ENCODE measurements around the gene IGLL5. TPM values are rescaled to one million over a fixed set of nuclear protein-coding genes. Genes with fewer than 3 reads are reported as not detected.
"Not testable (repeated sequence)": the region's sequence is repeated elsewhere in the genome, so short reads cannot be mapped to it uniquely, and the experiment has no call there.

IGLL5 gene
- total RNA-seq, 1 donor from 2014 or later = not detected

GRCh38 chr22:22900527-22901205, 13.1 kb downstream of the IGLL5 start:
- DNase-seq (ENCODE audit: low read depth in 2 of 2) = not testable (repeated sequence)

- DNase-seq (ENCODE audit: low read depth in 2 of 2) = no peak
Observed at GRCh38 chr22:22901578-22902218, 14.1 kb downstream of the IGLL5 start.

DNA sequence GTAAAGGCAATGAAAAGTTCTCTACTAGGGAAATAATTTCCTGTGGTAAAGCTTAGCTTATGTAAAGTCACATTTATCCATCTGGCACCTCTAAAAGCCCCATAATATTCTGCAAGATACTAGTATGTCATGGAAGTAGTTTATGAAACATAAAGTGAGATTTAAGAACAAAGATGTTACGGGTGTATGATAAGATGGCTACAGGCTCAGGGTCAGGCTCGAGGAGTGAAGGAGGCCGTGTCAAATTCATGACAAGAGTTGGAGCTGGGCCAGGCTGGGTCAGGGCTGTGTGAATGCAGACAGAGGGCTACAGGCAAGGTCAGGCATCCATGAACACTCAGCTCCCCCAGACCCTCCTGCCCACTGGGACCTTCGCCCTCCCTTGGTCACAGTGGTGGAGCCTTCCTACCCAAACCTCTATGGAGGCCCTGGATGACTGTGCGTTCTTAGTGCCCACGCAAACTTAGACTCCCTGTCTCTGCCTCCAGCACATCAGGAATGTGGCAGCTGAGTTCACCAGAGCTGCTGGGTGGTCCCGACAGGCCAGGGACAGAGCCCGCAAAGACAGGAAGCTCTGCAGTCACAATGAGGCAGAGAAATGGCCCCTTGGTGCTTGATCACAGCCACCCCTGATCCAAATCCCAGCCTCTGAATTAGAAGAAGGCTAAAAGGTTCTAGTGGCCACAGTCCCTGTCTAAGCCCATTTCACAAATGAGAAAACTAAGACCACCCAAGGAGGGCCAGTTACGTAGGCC, 14.8 kb downstream of the IGLL5 start:
- no peak for DNase-seq (ENCODE audit: low read depth in 2 of 2)

DNA sequence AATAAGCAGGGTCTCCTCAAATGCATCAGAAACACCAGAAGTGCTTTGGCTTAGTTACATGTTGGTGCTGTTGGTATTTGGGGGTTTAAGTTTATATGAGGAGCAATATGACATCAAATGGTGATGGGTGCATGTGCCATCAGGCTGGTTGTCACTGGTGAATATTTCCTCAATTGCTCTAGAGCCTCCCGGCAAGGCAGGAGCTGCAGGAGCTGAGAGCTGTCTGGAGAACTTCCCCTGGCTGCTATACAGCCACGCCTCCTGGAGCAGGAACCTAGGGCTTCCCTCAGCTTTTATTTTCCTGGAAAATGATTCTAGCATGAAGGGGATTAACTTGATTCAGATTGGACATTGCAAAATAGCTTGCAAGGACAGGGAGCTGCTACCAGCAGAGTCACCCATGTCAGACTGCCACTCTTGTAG, 15.8 kb downstream of the IGLL5 start:
- no peak for DNase-seq (ENCODE audit: low read depth in 2 of 2)

DNA sequence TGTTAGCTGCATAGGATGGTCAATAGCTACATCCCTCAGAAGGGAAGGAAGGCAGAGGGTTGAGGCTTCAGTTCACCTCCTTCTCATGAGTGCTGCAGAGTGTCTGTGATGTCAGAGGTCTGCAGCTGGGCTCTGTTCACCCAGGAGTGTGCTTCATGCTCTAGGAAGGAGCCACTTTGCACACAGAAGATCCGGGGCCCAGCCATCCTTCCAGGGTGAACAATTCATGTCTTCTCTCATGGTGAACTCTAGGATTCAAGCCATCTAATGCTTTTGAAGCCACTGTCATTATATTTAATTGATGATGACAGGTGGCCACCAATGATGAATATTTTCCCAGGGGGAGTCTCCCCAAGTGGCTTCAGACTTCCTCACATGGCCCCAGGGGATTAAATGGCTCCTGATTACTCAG, 16.2 kb downstream of the IGLL5 start:
- DNase-seq (ENCODE audit: low read depth in 2 of 2) = not testable (repeated sequence)

DNA sequence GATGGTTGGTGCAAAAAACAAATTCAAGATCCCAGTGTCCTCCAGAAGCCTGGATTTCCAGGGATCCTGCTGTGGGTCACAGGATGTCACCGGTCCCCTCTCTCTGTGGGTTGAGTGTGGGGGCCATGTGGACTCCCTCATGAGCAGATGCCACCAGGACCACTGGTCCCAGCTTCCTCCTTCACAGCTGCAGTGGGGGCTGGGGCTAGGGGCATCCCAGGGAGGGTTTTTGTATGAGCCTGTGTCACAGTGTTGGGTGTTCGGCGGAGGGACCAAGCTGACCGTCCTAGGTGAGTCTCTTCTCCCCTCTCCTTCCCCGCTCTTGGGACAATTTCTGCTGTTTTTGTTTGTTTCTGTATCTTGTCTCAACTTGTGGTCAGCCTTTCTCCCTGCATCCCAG, 17.1 kb downstream of the IGLL5 start:
- DNase-seq (ENCODE audit: low read depth in 2 of 2) = not testable (repeated sequence)

DNA sequence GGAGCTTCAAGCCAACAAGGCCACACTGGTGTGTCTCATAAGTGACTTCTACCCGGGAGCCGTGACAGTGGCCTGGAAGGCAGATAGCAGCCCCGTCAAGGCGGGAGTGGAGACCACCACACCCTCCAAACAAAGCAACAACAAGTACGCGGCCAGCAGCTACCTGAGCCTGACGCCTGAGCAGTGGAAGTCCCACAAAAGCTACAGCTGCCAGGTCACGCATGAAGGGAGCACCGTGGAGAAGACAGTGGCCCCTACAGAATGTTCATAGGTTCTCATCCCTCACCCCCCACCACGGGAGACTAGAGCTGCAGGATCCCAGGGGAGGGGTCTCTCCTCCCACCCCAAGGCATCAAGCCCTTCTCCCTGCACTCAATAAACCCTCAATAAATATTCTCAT, 18.8 kb downstream of the IGLL5 start:
- not testable (repeated sequence) for DNase-seq (ENCODE audit: low read depth in 2 of 2)

DNA sequence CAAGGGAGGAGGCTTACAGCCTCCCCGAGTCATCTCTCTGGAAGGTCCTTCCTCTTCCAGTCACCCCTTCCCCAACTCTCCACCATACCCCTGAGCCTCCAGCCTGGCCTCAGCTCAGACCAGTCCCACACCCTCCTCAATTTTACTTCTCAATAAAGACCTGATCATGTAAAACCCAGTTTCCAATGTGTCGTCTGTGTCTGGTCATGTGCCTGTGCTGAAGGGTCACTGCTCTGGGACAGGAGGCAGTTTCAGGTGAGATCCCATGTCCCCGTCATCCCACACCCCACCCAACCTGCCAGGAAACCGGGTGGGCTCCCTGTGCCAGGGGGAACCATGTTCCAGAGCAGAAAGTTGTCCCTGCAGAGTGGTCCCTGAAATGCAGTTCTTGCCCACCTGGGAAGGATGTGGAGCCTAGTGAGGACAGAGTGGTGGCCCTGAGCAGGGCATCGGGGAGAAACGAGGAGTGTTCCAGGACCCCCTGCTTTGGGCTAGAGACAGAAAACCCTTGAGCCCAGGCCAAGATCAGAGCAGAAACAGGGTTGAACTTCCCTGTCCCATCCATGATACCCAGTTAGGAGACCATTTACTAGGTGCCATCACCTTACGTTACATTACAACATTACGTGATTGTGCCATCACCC, 19.4 kb downstream of the IGLL5 start:
- DNase-seq (ENCODE audit: low read depth in 2 of 2) = no peak

DNA sequence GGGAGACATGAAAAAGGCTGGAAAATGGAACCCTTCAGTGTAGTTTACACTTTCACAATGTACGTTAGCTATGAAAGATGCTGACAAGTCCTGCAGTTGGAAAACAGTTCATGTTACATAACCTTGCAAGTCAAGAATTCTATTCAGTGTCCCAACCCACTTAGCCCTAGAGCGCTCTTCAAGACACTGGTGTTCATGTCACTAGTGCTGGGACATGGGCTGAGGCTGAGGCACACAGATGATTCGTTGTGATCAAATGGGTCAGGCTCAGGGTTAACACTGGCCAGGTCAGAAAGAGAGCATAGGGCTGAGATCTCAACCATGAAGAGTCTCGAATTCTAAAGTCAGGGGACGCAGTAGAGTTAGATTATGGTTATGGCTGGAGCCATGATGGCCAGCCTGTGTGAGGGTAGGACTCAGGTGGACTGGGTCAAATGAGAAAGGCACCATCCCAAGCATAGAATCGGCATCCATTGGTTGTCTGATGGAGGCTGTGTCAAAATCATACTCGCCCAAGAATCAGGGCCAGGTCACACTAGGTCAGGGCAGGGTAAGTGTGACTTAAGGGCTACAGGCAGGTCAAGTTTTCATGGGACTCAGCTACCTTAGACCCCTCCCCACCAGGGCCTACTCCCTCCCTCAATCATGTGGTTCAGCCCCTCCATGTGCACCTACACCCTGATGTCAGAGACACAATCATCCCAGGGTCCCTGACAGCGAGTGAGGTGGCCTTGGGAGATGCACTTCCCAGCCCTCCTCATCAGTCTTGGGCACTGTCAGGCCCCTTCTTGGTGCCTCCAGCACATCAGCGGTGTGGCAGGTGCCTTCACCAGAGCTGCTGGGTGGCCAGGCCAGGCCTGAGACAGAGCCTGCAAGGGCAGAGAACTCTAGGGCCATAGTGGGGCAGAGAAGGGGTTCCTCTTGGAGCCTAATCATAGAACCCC, 20.2 kb downstream of the IGLL5 start:
- DNase-seq (ENCODE audit: low read depth in 2 of 2) = no peak

GRCh38 chr22:22908495-22908861, 20.9 kb downstream of the IGLL5 start:
- no peak for DNase-seq (ENCODE audit: low read depth in 2 of 2)

DNA sequence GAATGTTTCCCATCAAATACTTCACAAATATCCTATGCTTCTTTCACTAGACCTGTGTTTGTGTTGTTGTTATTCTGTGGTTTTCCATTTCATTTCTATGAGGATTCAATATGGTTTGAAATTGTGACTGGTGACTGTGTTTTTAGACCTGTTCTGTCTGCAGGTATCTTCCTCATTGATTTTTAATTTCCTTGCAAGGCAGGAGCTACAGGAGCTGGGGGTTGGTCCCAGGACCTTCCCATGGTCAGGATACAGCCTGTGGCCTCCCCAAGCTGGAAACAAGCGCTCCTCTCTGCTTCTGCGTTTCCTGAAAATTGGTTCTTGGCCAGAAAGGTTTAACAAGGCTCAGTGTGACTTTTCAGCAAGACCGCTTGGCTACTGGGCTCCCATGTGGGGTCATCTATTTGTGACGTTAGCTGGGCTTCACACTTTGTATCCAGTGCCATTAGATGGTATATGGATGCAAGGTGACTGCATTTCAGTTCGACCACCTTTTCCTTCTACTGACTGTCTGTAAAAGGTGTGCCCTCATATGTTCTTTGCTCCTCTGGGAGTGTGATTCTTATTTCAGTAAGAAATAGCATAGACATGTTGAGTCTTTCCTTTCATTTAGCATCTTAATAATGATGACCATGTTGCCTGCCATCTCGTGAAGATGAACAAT, 21.5 kb downstream of the IGLL5 start:
- DNase-seq (ENCODE audit: low read depth in 2 of 2) = no peak

DNA sequence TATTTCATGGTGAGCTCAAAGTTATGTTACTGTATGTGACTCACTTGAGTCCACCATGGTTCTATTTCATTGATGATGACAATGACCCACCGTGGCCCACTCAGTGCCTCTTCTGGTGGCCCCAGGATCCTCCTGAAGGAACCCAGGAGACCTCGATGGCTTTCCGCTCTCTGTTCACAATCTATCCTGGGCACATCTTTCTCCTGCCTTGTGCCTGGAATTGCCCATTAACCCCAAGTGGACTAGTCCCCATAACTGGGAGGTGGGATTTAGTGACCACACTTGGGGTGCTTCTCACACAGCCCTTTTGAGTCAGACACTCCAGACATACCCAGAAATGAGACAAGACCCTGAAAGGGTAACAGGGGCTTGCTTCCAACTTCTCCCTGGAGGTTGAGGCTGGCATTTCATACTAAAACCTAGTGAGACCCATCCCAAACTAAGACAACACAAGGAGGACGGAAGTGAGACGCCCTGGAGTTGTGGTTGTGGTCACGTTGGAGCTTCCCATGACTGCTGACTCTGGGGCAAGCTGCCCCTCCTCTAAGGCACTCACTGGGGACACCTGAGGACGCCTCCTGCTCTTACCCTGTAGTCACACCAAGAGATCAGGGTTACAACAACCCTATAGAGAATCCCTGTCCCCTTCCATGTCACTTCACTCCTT, 22.1 kb downstream of the IGLL5 start:
- DNase-seq (ENCODE audit: low read depth in 2 of 2) = no peak

DNA sequence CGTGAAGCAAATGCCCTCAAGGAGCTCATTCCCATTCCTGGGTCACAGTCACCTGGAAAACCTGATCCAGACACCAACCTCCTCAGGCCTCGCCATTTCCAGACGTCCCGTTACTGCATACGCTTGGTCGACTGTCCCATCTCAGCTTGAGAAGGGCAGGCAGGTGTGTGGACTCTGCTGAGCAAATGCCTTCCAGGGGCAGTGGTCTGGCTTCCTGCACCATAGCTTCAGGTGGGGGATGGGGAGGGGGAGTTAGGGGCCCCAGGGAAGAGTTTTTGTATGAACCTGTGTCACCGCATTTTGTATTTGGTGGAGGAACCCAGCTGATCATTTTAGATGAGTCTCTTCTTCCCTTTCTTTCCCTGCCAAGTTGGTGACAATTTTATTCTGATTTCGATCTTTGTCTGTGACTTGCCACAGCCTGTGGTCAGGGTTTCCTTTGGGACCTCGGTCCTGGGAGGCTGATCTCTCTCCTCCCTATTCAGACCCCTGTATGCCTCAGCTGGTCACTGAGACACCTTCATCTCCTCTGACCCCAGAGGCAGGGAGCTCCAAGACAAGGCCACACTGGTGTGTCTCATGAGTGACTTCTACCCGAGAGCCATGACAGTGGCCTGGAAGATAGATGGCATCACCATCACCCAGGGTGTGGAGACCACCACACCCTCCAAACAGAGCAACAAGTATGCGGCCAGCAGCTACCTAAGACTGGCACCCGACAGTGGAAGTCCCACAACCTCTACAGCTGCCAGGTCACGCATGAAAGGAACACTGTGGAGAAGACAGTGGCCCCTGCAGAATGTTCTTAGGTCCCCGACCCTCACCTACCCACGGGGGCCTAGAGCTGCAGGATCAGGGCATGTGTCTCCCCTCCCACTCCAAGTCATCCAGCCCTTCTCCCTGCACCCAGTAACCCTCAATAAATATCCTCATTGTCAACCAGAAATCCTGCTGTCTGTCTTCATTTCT, 22.9 kb downstream of the IGLL5 start:
- DNase-seq (ENCODE audit: low read depth in 2 of 2) = no peak

DNA sequence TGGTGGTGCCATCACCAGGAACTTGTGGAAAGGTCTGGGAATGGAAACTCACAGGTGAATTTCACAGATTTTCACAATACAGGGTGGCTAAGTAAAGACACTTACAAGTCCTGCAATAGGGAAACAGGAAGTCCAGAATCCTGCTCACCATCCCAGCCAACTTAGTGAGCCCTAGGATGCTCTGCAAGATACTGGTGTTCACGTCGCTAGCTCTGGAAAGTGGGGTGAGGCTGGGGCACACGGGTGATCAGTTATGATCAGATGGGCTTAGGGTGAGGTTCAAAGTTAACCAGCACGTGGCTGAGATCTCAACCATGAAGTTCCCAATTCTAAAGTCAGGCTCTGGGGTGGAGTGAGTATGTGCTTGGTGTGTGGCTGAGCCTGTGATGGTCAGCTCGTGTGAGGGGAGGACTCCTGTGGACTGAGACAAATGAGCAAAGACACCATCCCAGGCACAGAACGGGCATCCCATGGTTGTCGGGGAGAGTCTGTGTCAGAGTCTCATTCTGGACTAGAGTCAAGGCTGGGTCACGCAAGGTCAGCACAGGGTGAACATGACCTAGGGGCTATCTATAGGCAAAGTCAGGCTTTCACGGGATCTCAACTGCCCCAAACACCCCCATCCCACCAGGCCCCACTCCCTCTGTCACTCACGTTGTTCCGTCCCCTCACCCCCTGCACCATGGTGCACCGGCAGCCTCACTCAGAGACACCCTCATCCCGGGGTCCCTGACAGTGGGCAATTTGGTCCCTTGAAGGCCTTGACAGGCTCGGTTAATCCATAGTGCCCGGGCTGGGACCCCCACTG, 23.9 kb downstream of the IGLL5 start:
- no peak for DNase-seq (ENCODE audit: low read depth in 2 of 2)

DNA sequence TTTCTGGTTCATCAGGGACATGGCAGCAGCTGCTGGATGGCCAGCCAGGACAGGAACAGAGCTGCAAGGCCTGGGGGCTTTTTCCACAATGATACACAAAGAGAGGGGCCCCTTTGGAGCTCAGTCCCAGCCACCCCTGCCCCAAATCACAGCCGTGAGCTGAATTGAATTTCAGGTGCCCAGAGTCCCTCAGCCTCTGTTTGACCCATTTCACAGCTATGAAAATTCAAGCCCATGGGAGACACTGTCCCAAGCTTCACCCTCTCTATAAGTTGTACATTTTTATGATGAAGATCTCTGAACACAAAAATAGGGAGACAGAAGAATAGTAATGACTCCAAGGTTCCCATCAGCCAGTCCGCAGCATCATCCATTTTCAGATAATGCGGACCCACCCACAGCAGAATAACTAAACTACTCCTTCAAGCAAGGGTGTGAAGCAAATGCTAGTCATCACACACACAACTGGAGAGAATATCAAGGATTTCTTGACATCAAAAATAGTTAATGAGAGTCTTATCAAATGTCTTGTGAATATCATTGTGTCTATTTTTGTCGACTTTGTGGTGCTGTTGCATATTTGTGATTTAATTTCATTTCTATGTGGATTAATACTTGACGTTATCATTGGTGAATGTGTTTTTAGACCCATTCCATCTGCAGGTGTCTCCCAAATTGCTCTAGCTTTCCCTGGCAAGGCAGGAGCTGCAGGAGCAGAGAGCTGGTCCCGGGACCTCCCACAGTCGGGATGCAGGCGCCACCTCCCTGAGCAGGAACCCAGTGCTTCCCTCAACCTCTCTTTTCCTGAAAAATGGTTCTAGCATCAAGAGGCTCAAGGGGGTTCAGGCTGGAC, 24.7 kb downstream of the IGLL5 start:
- no peak for DNase-seq (ENCODE audit: low read depth in 2 of 2)

DNA sequence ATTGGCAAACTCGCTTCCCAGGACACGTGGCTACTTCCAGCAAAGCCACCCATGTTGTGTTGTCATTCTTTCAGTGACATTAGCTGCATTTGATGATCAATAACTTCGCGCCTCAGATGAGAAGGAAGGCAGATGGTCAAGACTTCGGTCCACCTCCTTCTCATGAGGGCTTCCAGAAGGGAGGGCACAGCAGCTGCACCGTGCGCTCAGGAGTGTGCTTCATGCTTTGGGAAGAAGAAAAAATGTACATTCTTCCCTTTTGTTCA, 25.3 kb downstream of the IGLL5 start:
- DNase-seq (ENCODE audit: low read depth in 2 of 2) = no peak

GRCh38 chr22:22913989-22914388, 26.4 kb downstream of the IGLL5 start:
- no peak for DNase-seq (ENCODE audit: low read depth in 2 of 2)

All from lung microvascular endothelial cell (primary cell).